Upper lobe of right lung (tissue), 1 donor: Measurements from ENCODE around the gene TBC1D22A. TPM values are rescaled to one million over a fixed set of nuclear protein-coding genes. Genes with fewer than 3 reads are reported as not detected.

ENCODE experiments used
- ATAC-seq: fragments of 200-7000 bp; cut with Tn5 transposase; one replicate; pipeline ENCODE4 v1.9.1; 2020; ENCODE audit warnings: mild to moderate bottlenecking, moderate library complexity
- DNase-seq: peaks from one replicate; pipeline ENCODE4 v3.0.0-alpha.2; 2020
- H3K27ac ChIP-seq: fragments of 200-600 bp; one replicate; pipeline ENCODE4 v1.8.0; 2022
- H3K27me3 ChIP-seq: fragments of 200-600 bp; one replicate; pipeline ENCODE4 v1.8.0; 2022; ENCODE audit warnings: mild to moderate bottlenecking
- H3K36me3 ChIP-seq: fragments of 200-600 bp; one replicate; pipeline ENCODE4 v1.8.0; 2022
- H3K4me1 ChIP-seq: fragments of 200-600 bp; one replicate; pipeline ENCODE4 v1.8.0; 2022
- H3K4me3 ChIP-seq: fragments of 200-600 bp; one replicate; pipeline ENCODE4 v1.8.0; 2022; ENCODE audit warnings: mild to moderate bottlenecking
- H3K9me3 ChIP-seq: fragments of 200-600 bp; one replicate; pipeline ENCODE4 v1.8.0; 2022
- intact Hi-C: fragments of 100-400 bp; cut with DNase I; formaldehyde crosslinking; loops from one replicate; pipeline ENCODE4 v1.11.0; 2022
- total RNA-seq: library from RNA; stranded (reverse); fragmentation: NEBNext Ultra II Directional; extraction: Animal tissue kit (Norgen Biotek cat#: 25700); gene quantifications from one replicate; pipeline ENCODE4 v1.2.1, GENCODE V29; 2021
- TF ChIP-seq, protein P1 (sequence below): fragments of 200-600 bp; IDR thresholded peaks from one replicate; pipeline ENCODE4 v1.8.0; 2022; ENCODE audit warnings: antibody characterized with exemption
- donor health status: DM: no; HTN: yes; CAD: no; lungs with severe emphysema.

The TBC1D22A gene
- total RNA-seq, 1 donor from 2014 or later = 31.3 TPM

DNA sequence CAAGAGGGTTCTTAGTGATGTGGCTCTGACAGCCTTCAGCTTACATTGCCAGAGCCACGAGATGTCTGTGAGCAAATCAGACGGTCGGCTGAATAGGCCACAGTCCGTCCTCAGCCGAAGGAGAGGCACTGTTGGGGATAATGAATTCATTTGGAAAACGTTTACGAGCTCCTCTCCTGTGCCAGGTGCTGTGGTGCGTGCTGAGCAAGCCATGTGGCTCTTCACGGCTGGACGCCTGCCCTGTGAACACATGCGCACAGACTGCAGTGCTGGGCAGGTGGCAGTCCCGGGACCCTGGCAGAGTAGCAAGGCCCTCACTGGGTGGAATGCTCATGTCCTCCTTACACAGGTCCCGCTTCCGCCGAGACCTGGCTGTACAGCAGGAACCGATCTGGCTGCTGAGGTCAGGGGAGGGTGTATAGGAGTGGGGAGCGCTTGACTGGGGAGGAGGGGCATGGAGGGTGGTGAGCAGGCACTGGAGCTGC, 6.8 kb downstream of the TBC1D22A start:
- no peak for ATAC-seq
- H3K4me3 ChIP-seq = no peak overlapping the region
- no peak for DNase-seq
- TF ChIP-seq, protein P1, sequence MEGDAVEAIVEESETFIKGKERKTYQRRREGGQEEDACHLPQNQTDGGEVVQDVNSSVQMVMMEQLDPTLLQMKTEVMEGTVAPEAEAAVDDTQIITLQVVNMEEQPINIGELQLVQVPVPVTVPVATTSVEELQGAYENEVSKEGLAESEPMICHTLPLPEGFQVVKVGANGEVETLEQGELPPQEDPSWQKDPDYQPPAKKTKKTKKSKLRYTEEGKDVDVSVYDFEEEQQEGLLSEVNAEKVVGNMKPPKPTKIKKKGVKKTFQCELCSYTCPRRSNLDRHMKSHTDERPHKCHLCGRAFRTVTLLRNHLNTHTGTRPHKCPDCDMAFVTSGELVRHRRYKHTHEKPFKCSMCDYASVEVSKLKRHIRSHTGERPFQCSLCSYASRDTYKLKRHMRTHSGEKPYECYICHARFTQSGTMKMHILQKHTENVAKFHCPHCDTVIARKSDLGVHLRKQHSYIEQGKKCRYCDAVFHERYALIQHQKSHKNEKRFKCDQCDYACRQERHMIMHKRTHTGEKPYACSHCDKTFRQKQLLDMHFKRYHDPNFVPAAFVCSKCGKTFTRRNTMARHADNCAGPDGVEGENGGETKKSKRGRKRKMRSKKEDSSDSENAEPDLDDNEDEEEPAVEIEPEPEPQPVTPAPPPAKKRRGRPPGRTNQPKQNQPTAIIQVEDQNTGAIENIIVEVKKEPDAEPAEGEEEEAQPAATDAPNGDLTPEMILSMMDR = no peak
- no peaks in the 10 kb centered on the region for H3K36me3 ChIP-seq
- H3K27ac ChIP-seq = peak overlapping the region; percentile 36
- intact Hi-C loops = no loop called here
- no peaks in the 10 kb centered on the region for H3K9me3 ChIP-seq
- no peaks in the 10 kb centered on the region for H3K27me3 ChIP-seq
- H3K4me1 ChIP-seq = peaks cover 37% of the 10 kb centered on the region

DNA sequence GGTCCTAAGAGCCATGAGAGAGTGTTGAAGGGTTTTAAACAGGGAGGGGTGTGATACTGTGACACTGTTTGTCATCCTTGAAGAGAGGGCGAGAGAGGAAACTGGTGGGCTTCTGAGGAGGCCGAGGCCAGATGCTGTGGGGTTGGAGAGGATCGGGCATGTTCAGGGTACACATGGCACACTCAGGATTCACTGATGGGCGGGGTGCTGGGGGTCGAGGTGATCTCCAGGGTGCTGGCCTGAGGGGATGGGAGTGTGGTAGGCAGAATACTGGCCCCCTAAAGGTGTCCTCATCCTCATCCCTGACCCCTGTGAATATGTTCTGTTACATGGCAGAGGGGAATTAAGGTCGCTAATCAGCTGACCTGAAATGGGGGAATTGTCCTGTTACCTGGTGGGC, 7.3 kb downstream of the TBC1D22A start:
- H3K4me3 ChIP-seq = no peak overlapping the region
- ATAC-seq (no peak), DNase-seq (no peak)
- intact Hi-C loops = no loop called here
- no peaks in the 10 kb centered on the region for H3K27me3 ChIP-seq
- no peaks in the 10 kb centered on the region for H3K9me3 ChIP-seq
- TF ChIP-seq, protein P1 = no peak
- H3K27ac ChIP-seq = peak overlapping the region; percentile 75
- peaks cover 40% of the 10 kb centered on the region for H3K4me1 ChIP-seq
- H3K36me3 ChIP-seq = no peaks in the 10 kb centered on the region

DNA sequence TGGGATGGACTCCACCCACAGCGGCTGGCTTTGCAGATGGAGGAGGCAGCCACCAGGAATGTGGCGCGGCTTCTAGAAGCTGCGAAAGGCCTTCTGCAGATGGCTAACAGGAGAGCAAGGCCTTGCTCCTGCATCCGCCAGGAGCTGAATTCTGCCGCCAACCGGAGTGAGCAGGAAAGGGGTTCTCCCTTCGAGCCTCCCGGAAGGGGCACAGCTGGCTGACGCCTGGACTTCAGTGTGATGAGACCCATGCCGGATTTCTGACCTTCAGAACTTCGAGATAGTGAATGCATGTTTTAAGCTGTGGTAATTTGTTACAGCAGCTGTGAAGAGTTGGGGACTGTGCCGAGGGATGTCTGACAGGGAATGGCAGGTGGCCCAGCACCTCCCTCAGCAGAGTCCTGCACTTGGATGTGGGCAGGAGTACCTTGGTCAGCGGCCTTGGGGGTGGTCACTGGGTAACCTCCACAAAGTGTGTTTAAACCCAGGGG, 7.7 kb downstream of the TBC1D22A start:
- ATAC-seq (no peak), DNase-seq (no peak)

DNA sequence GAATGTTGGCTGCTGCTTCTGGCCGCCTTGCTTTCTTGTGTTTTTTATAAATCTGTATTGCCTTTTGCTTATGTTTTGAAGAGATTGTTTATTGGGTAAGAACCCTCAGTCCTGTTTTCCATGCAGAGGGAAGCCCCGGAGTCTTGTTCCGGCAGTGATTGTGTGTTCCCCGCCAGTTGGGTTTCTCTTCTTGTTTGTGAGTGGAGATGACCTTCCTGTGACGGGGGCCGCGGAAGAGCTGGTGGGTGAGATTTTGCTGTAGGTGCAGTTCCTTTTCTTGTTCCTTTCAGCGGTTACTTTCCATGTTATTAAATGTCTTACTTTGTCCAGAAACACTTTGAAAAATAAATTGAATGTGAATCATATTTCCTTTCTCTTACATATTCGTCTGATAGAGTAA, 8.3 kb downstream of the TBC1D22A start:
- no peak for ATAC-seq
- peak overlapping the region; percentile 75 for H3K27ac ChIP-seq
- no peak for DNase-seq
- intact Hi-C loops = no loop called here
- TF ChIP-seq, protein P1 = no peak
- H3K4me1 ChIP-seq = peaks cover 50% of the 10 kb centered on the region
- no peak overlapping the region for H3K4me3 ChIP-seq
- H3K36me3 ChIP-seq = no peaks in the 10 kb centered on the region
- no peaks in the 10 kb centered on the region for H3K27me3 ChIP-seq
- H3K9me3 ChIP-seq = no peaks in the 10 kb centered on the region

More for the DNA sequence above, 7.7 kb downstream of the TBC1D22A start:
- peaks cover 45% of the 10 kb centered on the region for H3K4me1 ChIP-seq
- H3K27ac ChIP-seq = peak overlapping the region; percentile 75
- no peak overlapping the region for H3K4me3 ChIP-seq
- TF ChIP-seq, protein P1 = no peak
- no peaks in the 10 kb centered on the region for H3K9me3 ChIP-seq
- no peaks in the 10 kb centered on the region for H3K27me3 ChIP-seq
- no peaks in the 10 kb centered on the region for H3K36me3 ChIP-seq
- intact Hi-C loops = no loop called here

DNA sequence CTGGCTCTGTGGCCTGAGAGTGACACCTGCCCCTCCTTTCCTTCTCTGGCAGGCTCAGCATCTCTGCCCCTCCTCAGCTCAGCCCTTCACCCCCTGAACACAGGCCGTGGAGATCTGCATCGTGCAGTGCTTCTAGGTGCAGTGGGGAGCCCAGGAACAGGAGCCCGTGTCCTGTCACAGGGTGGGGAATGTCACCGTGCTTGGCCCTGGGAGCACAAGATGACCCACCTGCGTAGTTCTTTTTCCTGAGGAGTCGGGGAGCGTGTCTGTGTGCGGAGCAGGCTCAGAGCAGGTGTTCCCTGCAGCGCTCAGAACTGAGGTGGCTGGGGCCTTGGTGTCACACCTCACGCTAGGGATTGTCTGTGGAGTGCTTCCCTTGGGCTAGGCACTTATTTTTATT, 10.6 kb downstream of the TBC1D22A start:
- intact Hi-C loops = no loop called here
- TF ChIP-seq, protein P1 = no peak
- Histone ChIP-seq H3K4me3 (no peak overlapping the region), H3K27me3 (no peaks in the 10 kb centered on the region), H3K27ac (peak overlapping the region; percentile 74), H3K36me3 (no peaks in the 10 kb centered on the region), H3K9me3 (no peaks in the 10 kb centered on the region), H3K4me1 (peaks cover 73% of the 10 kb centered on the region)
- ATAC-seq = no peak
- no peak for DNase-seq
